Left cardiac atrium (tissue), 4 donors: ENCODE measurements around the gene FAM135A. TPM values are rescaled to one million over a fixed set of nuclear protein-coding genes. Genes with fewer than 3 reads are reported as not detected.
"Not testable (repeated sequence)": the region's sequence is repeated elsewhere in the genome, so short reads cannot be mapped to it uniquely, and the experiment has no call there.

Experiments used
- ATAC-seq, 2 donors: fragments of 200-7000 bp; cut with Tn5 transposase; one replicate each; pipeline ENCODE4 v1.9.1; 2020; ENCODE audit warnings: mild to moderate bottlenecking in 2 of 2, moderate library complexity in 2 of 2
- DNase-seq: peaks from one replicate; pipeline ENCODE4 v3.0.0-alpha.2; 2020
- intact Hi-C, 2 donors: fragments of 100-400 bp; cut with DNase I; formaldehyde crosslinking; loops; one replicate each; pipeline versions ENCODE4 v1.14.1 to v1.15.1; 2022 to 2023
- total RNA-seq, 2 donors: library from RNA; stranded (reverse); fragmentation: NEBNext Ultra II Directional; extraction: Animal tissue kit (Norgen Biotek cat#: 25700); gene quantifications; one replicate each; pipeline ENCODE4 v1.2.1, GENCODE V29; 2021
- donor health status: DM: no; HTN: yes; CAD: no.
- donor health status: DM: no; HTN: yes; CAD: no; lungs with severe emphysema.
- donor health status: DM: yes; HTN: yes; CAD: no.
- donor health status: Dilated cardiomyopathy.

The FAM135A gene
- total RNA-seq, 2 donors from 2014 or later = 13.1 to 15.4 TPM

GRCh38 chr6:70575899-70576495 is 162.7 kb downstream of the FAM135A start:
- ATAC-seq (no peak), DNase-seq (no peak)
- intact Hi-C loops = no loop called here

DNA sequence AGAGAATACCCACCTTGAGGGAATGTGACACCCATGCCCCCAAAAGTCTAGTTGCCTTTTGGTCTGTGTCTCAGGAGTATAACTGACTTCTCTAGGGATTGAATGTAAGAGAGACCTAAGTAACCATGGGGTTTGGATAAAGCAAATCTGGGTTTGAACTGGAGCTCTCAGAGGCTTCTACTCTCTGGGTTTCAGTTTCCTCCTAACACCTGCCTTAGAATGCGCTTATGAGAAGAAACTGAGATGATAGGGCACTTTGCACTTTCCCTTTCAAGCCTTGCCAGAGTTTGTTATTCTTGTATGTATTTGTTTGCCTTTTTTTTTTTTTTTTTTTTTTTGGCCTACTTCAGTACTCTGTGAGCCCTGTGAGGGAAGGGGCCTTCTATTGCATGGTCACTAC is 172.8 kb downstream of the FAM135A start:
- no peak for ATAC-seq
- no peak for DNase-seq
- intact Hi-C loops = no loop called here

- no peak for DNase-seq
- intact Hi-C loops = no loop called here
- no peak for ATAC-seq
Observed at GRCh38 chr6:70590400-70590799, 177.1 kb downstream of the FAM135A start.

GRCh38 chr6:70592391-70593117 is 179.2 kb downstream of the FAM135A start:
- intact Hi-C loops = no loop called here
- DNase-seq (no peak), ATAC-seq (no peak)

DNA sequence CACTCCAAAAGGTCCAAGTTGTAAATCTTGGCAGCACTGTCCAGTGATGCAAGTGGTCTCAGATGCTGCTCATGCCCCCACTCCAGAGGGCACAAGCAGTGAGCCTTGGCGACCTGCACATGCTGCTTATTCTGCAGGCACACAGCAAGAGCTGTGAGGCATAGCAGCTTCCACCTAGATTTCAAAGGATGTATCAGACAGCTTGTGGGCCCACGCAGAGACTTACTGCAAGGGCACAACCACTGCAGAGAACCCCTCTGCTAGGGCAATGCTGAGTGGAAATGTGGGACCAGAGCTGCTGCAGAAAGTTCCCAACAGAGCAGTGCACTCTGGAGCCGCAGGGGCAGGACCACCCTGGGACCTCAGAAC is 179.8 kb downstream of the FAM135A start:
- no peak for ATAC-seq
- intact Hi-C loops = no loop called here
- no peak for DNase-seq

- intact Hi-C loops = no loop called here
- DNase-seq (no peak), ATAC-seq (no peak)
Observed at GRCh38 chr6:70599187-70599586, 185.9 kb downstream of the FAM135A start.

GRCh38 chr6:70601014-70601413 is 187.7 kb downstream of the FAM135A start:
- ATAC-seq = no peak
- intact Hi-C loops = no loop called here
- no peak for DNase-seq

DNA sequence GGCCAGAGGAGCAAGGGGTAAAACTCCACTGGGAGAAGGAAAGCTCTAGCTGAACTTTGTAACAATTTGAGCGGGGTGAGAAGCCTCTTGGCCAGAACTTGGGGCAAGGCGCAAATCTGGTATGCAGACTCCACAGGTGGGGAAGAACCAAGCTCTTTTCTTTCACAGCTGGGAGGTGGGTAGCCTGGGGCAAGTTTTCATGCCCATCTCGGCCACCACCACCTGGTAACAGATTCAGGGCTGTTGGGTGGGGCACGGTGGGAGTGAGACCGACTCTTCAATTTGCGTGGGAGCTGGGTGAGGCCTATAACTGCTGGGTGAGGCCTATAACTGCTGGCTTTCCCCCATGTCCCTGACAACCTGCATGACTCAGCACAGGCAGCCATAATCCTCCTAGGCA is 190.9 kb downstream of the FAM135A start:
- intact Hi-C loops = no loop called here
- no peak for DNase-seq
- ATAC-seq = no peak

GRCh38 chr6:70607371-70607770 is 194.1 kb downstream of the FAM135A start:
- intact Hi-C loops, ATAC-seq, DNase-seq: not testable (repeated sequence)

- ATAC-seq, intact Hi-C loops, DNase-seq: not testable (repeated sequence)
Observed at GRCh38 chr6:70609181-70609580, 195.9 kb downstream of the FAM135A start.

Other genes starting within 250 kb of the FAM135A start
- gene COL9A1, start 110.4 kb upstream of the FAM135A start, total RNA-seq = under 1 TPM; 0.29 to 0.37 TPM
- gene SDHAF4, start 153.4 kb downstream of the FAM135A start, total RNA-seq = 10 to 100 TPM; 15.5 to 16.4 TPM